Upper lobe of left lung (tissue), 4 donors: ENCODE results near the gene NEB.

Source experiments
- EP300 ChIP-seq, 4 donors: sonication (generic); formaldehyde crosslinking; IDR thresholded peaks; one replicate each; pipeline ENCODE4 v1.5.1; 2017; ENCODE audit warnings: antibody characterized with exemption in 4 of 4, control low read depth in 2 of 4
- TF ChIP-seq, protein P1 (sequence below), 6 experiments: fragments of 450-650 bp in 4 of 6; fragments of 200-600 bp in 2 of 6; sonication (generic) in 2 of 6; IDR thresholded peaks; one replicate each; pipeline ENCODE4 v1.5.1; 2016 to 2019; ENCODE audit warnings: antibody characterized with exemption in 6 of 6

DNA sequence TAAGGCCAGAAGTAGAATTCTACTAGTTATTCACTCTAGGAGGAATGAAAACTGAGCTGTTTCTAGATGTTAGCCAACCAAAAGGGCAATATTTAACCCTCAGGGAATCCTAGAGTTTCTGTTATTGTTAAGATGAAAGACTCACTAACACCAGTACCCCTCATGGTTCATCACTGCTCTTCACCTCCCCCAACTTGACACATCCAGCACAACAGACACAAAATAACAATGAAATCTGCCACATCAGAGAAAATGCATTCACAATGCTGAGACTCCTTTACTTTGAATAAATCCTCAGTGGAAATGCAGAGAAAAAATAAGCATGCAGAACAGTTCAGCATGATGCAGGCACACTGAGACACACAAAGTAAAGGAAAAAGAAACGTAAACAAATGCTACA lies 213.3 kb downstream of the NEB start:
- TF ChIP-seq, protein P1, sequence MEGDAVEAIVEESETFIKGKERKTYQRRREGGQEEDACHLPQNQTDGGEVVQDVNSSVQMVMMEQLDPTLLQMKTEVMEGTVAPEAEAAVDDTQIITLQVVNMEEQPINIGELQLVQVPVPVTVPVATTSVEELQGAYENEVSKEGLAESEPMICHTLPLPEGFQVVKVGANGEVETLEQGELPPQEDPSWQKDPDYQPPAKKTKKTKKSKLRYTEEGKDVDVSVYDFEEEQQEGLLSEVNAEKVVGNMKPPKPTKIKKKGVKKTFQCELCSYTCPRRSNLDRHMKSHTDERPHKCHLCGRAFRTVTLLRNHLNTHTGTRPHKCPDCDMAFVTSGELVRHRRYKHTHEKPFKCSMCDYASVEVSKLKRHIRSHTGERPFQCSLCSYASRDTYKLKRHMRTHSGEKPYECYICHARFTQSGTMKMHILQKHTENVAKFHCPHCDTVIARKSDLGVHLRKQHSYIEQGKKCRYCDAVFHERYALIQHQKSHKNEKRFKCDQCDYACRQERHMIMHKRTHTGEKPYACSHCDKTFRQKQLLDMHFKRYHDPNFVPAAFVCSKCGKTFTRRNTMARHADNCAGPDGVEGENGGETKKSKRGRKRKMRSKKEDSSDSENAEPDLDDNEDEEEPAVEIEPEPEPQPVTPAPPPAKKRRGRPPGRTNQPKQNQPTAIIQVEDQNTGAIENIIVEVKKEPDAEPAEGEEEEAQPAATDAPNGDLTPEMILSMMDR (IDR thresholded peaks at IDR 0.05): no peak
- TF ChIP-seq EP300 (IDR thresholded peaks at IDR 0.05): no peak
